NCI-H82 treated with DMSO at 0.1 percent for 48 hours (cell line): Measurements from ENCODE around the gene GPRIN1.
A peak's percentile ranks its signal among the peaks of the same experiment; 100 is the strongest.
"Not testable (repeated sequence)": the region's sequence is repeated elsewhere in the genome, so short reads cannot be mapped to it uniquely, and the experiment has no call there.

Experiments used
- DNase-seq: peaks from one replicate; lab custom pipeline; 2025; ENCODE audit not compliant: unreplicated experiment; lab: John Stamatoyannopoulos, UW

GPRIN1 gene

GRCh38 chr5:176575488-176576422 lies 34.2 kb downstream of the GPRIN1 start:
- DNase-seq: no peak

- DNase-seq: no peak
Measured at GRCh38 chr5:176575066-176575465, 34.9 kb downstream of the GPRIN1 start.

- no peak for DNase-seq
Measured at GRCh38 chr5:176574297-176574591, 35.7 kb downstream of the GPRIN1 start.

- peak; percentile 27 for DNase-seq
Measured at GRCh38 chr5:176573564-176574296, 36.2 kb downstream of the GPRIN1 start.

- no peak for DNase-seq
Measured at GRCh38 chr5:176570044-176570443, 39.9 kb downstream of the GPRIN1 start.

GRCh38 chr5:176568657-176569056 lies 41.3 kb downstream of the GPRIN1 start:
- DNase-seq: no peak

GRCh38 chr5:176565760-176566288 lies 44.1 kb downstream of the GPRIN1 start:
- no peak for DNase-seq

GRCh38 chr5:176564002-176564401 lies 46.0 kb downstream of the GPRIN1 start:
- DNase-seq: no peak

GRCh38 chr5:176562189-176562588 lies 47.8 kb downstream of the GPRIN1 start:
- no peak for DNase-seq

- no peak for DNase-seq
Measured at GRCh38 chr5:176561259-176561658, 48.7 kb downstream of the GPRIN1 start.

GRCh38 chr5:176560364-176560763 lies 49.6 kb downstream of the GPRIN1 start:
- DNase-seq: no peak

- DNase-seq: no peak
Measured at GRCh38 chr5:176559683-176560082, 50.3 kb downstream of the GPRIN1 start.

- DNase-seq: no peak
Measured at GRCh38 chr5:176557846-176558245, 52.1 kb downstream of the GPRIN1 start.

- DNase-seq: no peak
Measured at GRCh38 chr5:176553260-176554085, 56.5 kb downstream of the GPRIN1 start.

- no peak for DNase-seq
Measured at GRCh38 chr5:176552332-176552869, 57.6 kb downstream of the GPRIN1 start.

- DNase-seq: not testable (repeated sequence)
Measured at GRCh38 chr5:176550937-176551336, 59.0 kb downstream of the GPRIN1 start.

- no peak for DNase-seq
Measured at GRCh38 chr5:176550275-176550831, 59.6 kb downstream of the GPRIN1 start.

- DNase-seq: no peak
Measured at GRCh38 chr5:176549871-176550270, 60.1 kb downstream of the GPRIN1 start.

- no peak for DNase-seq
Measured at GRCh38 chr5:176548967-176549444, 61.0 kb downstream of the GPRIN1 start, which contains the start of gene CDHR2. Gene CDHR2 (plus strand): TSS chr5:176549342. CDS start chr5:176565353, 16,011 bp downstream.

GRCh38 chr5:176547802-176548201 lies 62.2 kb downstream of the GPRIN1 start:
- no peak for DNase-seq
